SK-N-SH (cell line): ENCODE results near the gene ATXN2. TPM values are rescaled to one million over a fixed set of nuclear protein-coding genes. Genes with fewer than 3 reads are reported as not detected.
"Not testable (repeated sequence)": the region's sequence is repeated elsewhere in the genome, so short reads cannot be mapped to it uniquely, and the experiment has no call there.

Source experiments
- CTCF ChIA-PET: fragments of 300-600, 350-600 bp; formaldehyde crosslinking; extraction: SDS; loops from one replicate; lab custom pipeline; 2021; lab: Yijun Ruan, JAX
- POLR2A ChIA-PET: fragments of 350-600 bp; sonication (Branson Sonifier 250); formaldehyde crosslinking; extraction: SDS; loops from one replicate; lab custom pipeline; 2020; ENCODE audit warnings: antibody characterized with exemption, inconsistent platforms; lab: Yijun Ruan, JAX
- DNase-seq: peaks from one replicate; pipeline ENCODE4 v3.0.0; 2012
- H2AFZ ChIP-seq: fragments of 200-600 bp; sonication (generic); 2 replicates; pipeline ENCODE4 v1.8.1; 2016; ENCODE audit warnings: antibody characterized with exemption, mild to moderate bottlenecking, low read depth
- H3F3A ChIP-seq: fragments of 200-600 bp; sonication (generic); replicated peaks from 2 replicates; pipeline ENCODE3; 2016; ENCODE audit warnings: antibody characterized with exemption, mild to moderate bottlenecking; ENCODE audit not compliant: insufficient read depth
- H3K27ac ChIP-seq, 2 experiments: fragments of 200-500 bp in 1 of 2; fragments of 200-600 bp in 1 of 2; sonication (Bioruptor generic) in 1 of 2; sonication (generic), shearing (Covaris generic) in 1 of 2; 2 replicates each; pipeline versions ENCODE4 v1.5.1 to v1.6.1; 2014 to 2016; ENCODE audit warnings: low read depth in 2 of 2, inconsistent platforms in 1 of 2, low read length in 1 of 2, mild to moderate bottlenecking in 1 of 2, mixed read lengths in 1 of 2
- H3K27me3 ChIP-seq: fragments of 200-600 bp; sonication (generic), shearing (Covaris generic); 2 replicates; pipeline ENCODE4 v1.6.1; 2016; ENCODE audit warnings: mixed run types; ENCODE audit not compliant: insufficient read depth
- H3K36me3 ChIP-seq, 2 experiments: fragments of 200-500 bp in 1 of 2; fragments of 200-600 bp in 1 of 2; sonication (Bioruptor generic) in 1 of 2; sonication (generic) in 1 of 2; replicated peaks in 1 of 2; 2 replicates each; pipeline versions ENCODE3 to v1.5.1; 2014 to 2016; ENCODE audit warnings: low read length in 1 of 2, mild to moderate bottlenecking in 1 of 2; ENCODE audit not compliant: insufficient read depth in 2 of 2, control insufficient read depth in 1 of 2
- H3K4me1 ChIP-seq, 2 experiments: fragments of 200-500 bp in 1 of 2; fragments of 200-600 bp in 1 of 2; sonication (Bioruptor generic) in 1 of 2; sonication (generic), shearing (Covaris generic) in 1 of 2; 2 replicates each; pipeline versions ENCODE4 v1.5.1 to v1.6.1; 2014 to 2016; ENCODE audit warnings: low read depth in 1 of 2, low read length in 1 of 2, mixed run types in 1 of 2; ENCODE audit not compliant: insufficient read depth in 2 of 2, control insufficient read depth in 1 of 2
- H3K4me2 ChIP-seq: fragments of 200-600 bp; sonication (generic), shearing (Covaris generic); 2 replicates; pipeline ENCODE4 v1.6.1; 2017; ENCODE audit warnings: mixed run types
- H3K4me3 ChIP-seq, 2 experiments: fragments of 200-500 bp in 1 of 2; fragments of 200-600 bp in 1 of 2; sonication (Bioruptor generic) in 1 of 2; sonication (generic), shearing (Covaris generic) in 1 of 2; 2 replicates each; pipeline versions ENCODE4 v1.5.1 to v1.8.1; 2014 to 2016; ENCODE audit warnings: low read depth in 2 of 2, inconsistent platforms in 1 of 2, low read length in 1 of 2, mild to moderate bottlenecking in 1 of 2, mixed read lengths in 1 of 2, moderate library complexity in 1 of 2
- H3K79me2 ChIP-seq: fragments of 200-600 bp; sonication (generic); 2 replicates; pipeline ENCODE4 v1.8.1; 2017; ENCODE audit warnings: mild to moderate bottlenecking; ENCODE audit not compliant: insufficient read depth
- H3K9ac ChIP-seq: fragments of 200-600 bp; sonication (generic); 2 replicates; pipeline ENCODE4 v1.6.1; 2017; ENCODE audit warnings: mixed run types
- H3K9me2 ChIP-seq: fragments of 200-600 bp; sonication (generic); 2 replicates; pipeline ENCODE4 v1.6.1; 2017; ENCODE audit warnings: mixed run types
- H3K9me3 ChIP-seq: fragments of 200-600 bp; sonication (generic); 2 replicates; pipeline ENCODE4 v1.6.1; 2017; ENCODE audit warnings: mixed run types, mild to moderate bottlenecking, moderate library complexity
- H4K20me1 ChIP-seq: fragments of 200-600 bp; sonication (generic); 2 replicates; pipeline ENCODE4 v1.6.1; 2017; ENCODE audit warnings: mild to moderate bottlenecking, mixed run types; ENCODE audit not compliant: insufficient read depth
- EZH2phosphoT487 ChIP-seq: fragments of 200-600 bp; sonication (generic); IDR thresholded peaks from 2 replicates; pipeline ENCODE4 v1.6.1; 2017; ENCODE audit warnings: low read depth, mixed run types, mild to moderate bottlenecking, antibody characterized with exemption, moderate library complexity, borderline replicate concordance
- FOXJ3 ChIP-seq: sonication (generic); formaldehyde crosslinking; IDR thresholded peaks from 2 replicates; pipeline ENCODE4 v1.5.1; 2020; ENCODE audit warnings: mild to moderate bottlenecking, missing genetic modification reagents
- GABPA ChIP-seq: IDR thresholded peaks from 2 replicates; pipeline ENCODE4 v1.4.0; 2012; ENCODE audit warnings: low read depth, mild to moderate bottlenecking
- NFIC ChIP-seq: IDR thresholded peaks from 2 replicates; pipeline ENCODE4 v1.4.0; 2012; ENCODE audit warnings: borderline replicate concordance
- NRF1 ChIP-seq: IDR thresholded peaks from 2 replicates; pipeline ENCODE4 v1.6.1; 2012; ENCODE audit warnings: low read depth, mild to moderate bottlenecking, low read length
- PBX3 ChIP-seq: IDR thresholded peaks from 2 replicates; pipeline ENCODE4; 2012
- POLR2AphosphoS5 ChIP-seq: IDR thresholded peaks from 2 replicates; pipeline ENCODE4 v1.6.1; 2012; ENCODE audit warnings: low read depth, low read length
- TEAD4 ChIP-seq: IDR thresholded peaks from 2 replicates; pipeline ENCODE4 v1.4.0; 2012; ENCODE audit warnings: mild to moderate bottlenecking, borderline replicate concordance; ENCODE audit not compliant: insufficient read depth
- YY1 ChIP-seq: IDR thresholded peaks from 2 replicates; pipeline ENCODE4 v1.4.0; 2012; ENCODE audit warnings: low read depth, mild to moderate bottlenecking
- WGBS: methylation state at CpG from one replicate; pipeline ENCODE4 v1.1.6; 2017; ENCODE audit warnings: low lambda C conversion rate; 5-methylcytosine and 5-hydroxymethylcytosine counted together
- polyA plus RNA-seq, 3 experiments: library from polyadenylated mRNA; depleted of rRNA; stranded (reverse); fragments of >200 nt; gene quantifications; 2 replicates each; pipeline ENCODE4 v1.2.3, GENCODE V29; 2012
- TF ChIP-seq, protein P1 (sequence below): fragments of 200-600 bp; sonication (generic); IDR thresholded peaks from 2 replicates; pipeline ENCODE4 v1.6.1; 2017; ENCODE audit warnings: antibody characterized with exemption, mild to moderate bottlenecking, moderate library complexity
- TF ChIP-seq, protein P2 (sequence below): fragments of 150-350 bp; IDR thresholded peaks from 2 replicates; pipeline ENCODE4 v1.6.1; 2017; ENCODE audit warnings: antibody characterized with exemption, low read length, low read depth, borderline replicate concordance

Gene ATXN2
- polyA plus RNA-seq, 1 of the 3 experiments (the other 2 are of a cell fraction): 35.7 TPM

DNA sequence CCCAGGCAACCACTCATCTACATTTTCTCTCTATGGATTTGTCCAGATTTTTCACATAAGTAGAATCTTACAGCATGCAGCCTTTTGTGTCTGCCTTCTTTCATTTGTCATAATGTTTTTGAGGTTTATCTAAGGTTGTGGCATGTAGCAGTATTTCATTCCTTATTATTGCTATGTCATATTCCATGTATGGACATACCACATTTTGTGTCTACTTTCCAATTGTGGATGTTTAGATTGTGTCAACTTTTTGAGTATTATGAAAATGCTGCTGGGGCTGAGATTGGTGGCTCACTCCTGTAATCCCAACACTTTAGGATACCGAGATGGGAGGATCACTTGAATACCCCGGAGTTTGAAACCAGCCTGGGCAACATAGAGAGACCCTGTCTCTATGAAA is 3.2 kb upstream of the ATXN2 start:
- Histone ChIP-seq H3F3A (peaks cover 18% of the 10 kb centered on the region), H2AFZ (no peak overlapping the region), H3K4me1 (peaks cover 0 to 6% of the 10 kb centered on the region in 2 experiments; a peak in 3 of 4 replicates), H3K9me3 (no peaks in the 10 kb centered on the region), H3K9me2 (no peaks in the 10 kb centered on the region), H3K27me3 (no peaks in the 10 kb centered on the region), H3K36me3 (no peaks in the 10 kb centered on the region), H4K20me1 (peaks cover 10% of the 10 kb centered on the region), H3K4me3 (no peak overlapping the region), H3K27ac (no peak overlapping the region), H3K4me2 (no peak overlapping the region), H3K79me2 (peaks cover 22% of the 10 kb centered on the region), H3K9ac (no peak overlapping the region)
- WGBS: 98% methylated on average over 2 of the region's 2 CpGs
- no peak for TF ChIP-seq EZH2phosphoT487
- TF ChIP-seq, protein P1, sequence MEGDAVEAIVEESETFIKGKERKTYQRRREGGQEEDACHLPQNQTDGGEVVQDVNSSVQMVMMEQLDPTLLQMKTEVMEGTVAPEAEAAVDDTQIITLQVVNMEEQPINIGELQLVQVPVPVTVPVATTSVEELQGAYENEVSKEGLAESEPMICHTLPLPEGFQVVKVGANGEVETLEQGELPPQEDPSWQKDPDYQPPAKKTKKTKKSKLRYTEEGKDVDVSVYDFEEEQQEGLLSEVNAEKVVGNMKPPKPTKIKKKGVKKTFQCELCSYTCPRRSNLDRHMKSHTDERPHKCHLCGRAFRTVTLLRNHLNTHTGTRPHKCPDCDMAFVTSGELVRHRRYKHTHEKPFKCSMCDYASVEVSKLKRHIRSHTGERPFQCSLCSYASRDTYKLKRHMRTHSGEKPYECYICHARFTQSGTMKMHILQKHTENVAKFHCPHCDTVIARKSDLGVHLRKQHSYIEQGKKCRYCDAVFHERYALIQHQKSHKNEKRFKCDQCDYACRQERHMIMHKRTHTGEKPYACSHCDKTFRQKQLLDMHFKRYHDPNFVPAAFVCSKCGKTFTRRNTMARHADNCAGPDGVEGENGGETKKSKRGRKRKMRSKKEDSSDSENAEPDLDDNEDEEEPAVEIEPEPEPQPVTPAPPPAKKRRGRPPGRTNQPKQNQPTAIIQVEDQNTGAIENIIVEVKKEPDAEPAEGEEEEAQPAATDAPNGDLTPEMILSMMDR: no peak
- TF ChIP-seq POLR2AphosphoS5: no peak
- TF ChIP-seq FOXJ3 (CRISPR knock-in tag): no peak
- TF ChIP-seq NRF1: no peak
- no peak for TF ChIP-seq YY1
- ChIA-PET CTCF (no interaction called here), POLR2A (no interaction called here)
- no peak for DNase-seq

- H3K27ac ChIP-seq, H3K36me3 ChIP-seq, H3K4me2 ChIP-seq, H3K9me2 ChIP-seq, H3K9ac ChIP-seq, H2AFZ ChIP-seq, DNase-seq, H3K27me3 ChIP-seq, POLR2A ChIA-PET, CTCF ChIA-PET, H3K4me3 ChIP-seq, H3K9me3 ChIP-seq: not testable (repeated sequence)
- peaks cover 27% of the 10 kb centered on the region for H3F3A ChIP-seq
- peaks cover 23% of the 10 kb centered on the region for H4K20me1 ChIP-seq
- peaks cover 35% of the 10 kb centered on the region for H3K79me2 ChIP-seq
- peaks cover 7 to 11% of the 10 kb centered on the region in 2 experiments; a peak in 3 of 4 replicates for H3K4me1 ChIP-seq
- WGBS: 98% methylated on average over 12 of the region's 12 CpGs
Observed at GRCh38 chr12:111600986-111601385, 1.9 kb upstream of the ATXN2 start.

GRCh38 chr12:111600205-111600642 is 1.1 kb upstream of the ATXN2 start:
- peak overlapping the region; percentile 81 to 95 for H3K4me3 ChIP-seq
- peaks cover 43% of the 10 kb centered on the region for H3K79me2 ChIP-seq
- H4K20me1 ChIP-seq: peaks cover 31% of the 10 kb centered on the region
- ChIA-PET POLR2A (no interaction called here), CTCF (no interaction called here)
- no peaks in the 10 kb centered on the region for H3K27me3 ChIP-seq
- H3K4me1 ChIP-seq: peaks cover 8 to 16% of the 10 kb centered on the region in 2 experiments; a peak in 3 of 4 replicates
- H3K27ac ChIP-seq: peak overlapping the region; percentile 97 to 98
- H3K9ac ChIP-seq: peak overlapping the region; percentile 93
- peak overlapping the region; percentile 88 for H3K4me2 ChIP-seq
- H3K9me2 ChIP-seq: no peaks in the 10 kb centered on the region
- DNase-seq: no peak
- peaks cover 27% of the 10 kb centered on the region for H3F3A ChIP-seq
- peaks cover 0 to 3% of the 10 kb centered on the region in 2 experiments for H3K36me3 ChIP-seq
- 6% methylated on average over 5 of the region's 5 CpGs for WGBS
- H2AFZ ChIP-seq: peak overlapping the region; percentile 93
- no peak for TF ChIP-seq NRF1
- TF ChIP-seq GABPA: no peak
- TF ChIP-seq NFIC: no peak
- TF ChIP-seq, protein P2, sequence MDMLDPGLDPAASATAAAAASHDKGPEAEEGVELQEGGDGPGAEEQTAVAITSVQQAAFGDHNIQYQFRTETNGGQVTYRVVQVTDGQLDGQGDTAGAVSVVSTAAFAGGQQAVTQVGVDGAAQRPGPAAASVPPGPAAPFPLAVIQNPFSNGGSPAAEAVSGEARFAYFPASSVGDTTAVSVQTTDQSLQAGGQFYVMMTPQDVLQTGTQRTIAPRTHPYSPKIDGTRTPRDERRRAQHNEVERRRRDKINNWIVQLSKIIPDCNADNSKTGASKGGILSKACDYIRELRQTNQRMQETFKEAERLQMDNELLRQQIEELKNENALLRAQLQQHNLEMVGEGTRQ: no peak
- TF ChIP-seq, protein P1: no peak
- no peak for TF ChIP-seq TEAD4
- no peak for TF ChIP-seq PBX3
- H3K9me3 ChIP-seq: no peaks in the 10 kb centered on the region
